HG03469 (cell line): ENCODE data around the gene BDKRB2.

ENCODE experiments used
- ATAC-seq: cut with Tn5 transposase; IDR thresholded peaks from one replicate; pipeline ENCODE4 v1.9.1; 2021; ENCODE audit warnings: mild to moderate bottlenecking, moderate library complexity, moderate number of reproducible peaks; ENCODE audit not compliant: unreplicated experiment

The BDKRB2 gene

DNA sequence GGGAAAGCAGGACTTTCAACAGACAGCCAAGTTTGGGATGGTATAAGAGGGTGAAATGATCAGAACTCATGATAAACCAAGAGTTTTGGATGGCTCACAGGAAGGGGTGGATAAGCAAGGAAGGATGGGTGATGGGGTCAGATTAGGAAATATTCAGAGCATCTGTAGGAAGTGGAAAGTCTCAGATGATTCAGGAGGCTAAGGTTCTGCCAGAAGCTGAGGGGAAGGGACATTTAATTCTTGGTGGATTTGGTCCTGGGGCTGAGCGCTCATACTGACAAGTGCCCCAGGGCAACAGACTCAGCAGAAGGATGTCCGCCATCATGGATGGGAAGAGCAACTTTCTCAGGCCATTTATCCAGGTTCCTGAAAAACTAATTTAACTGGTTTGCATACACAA, 28.4 kb upstream of the BDKRB2 start:
- no peak for ATAC-seq

DNA sequence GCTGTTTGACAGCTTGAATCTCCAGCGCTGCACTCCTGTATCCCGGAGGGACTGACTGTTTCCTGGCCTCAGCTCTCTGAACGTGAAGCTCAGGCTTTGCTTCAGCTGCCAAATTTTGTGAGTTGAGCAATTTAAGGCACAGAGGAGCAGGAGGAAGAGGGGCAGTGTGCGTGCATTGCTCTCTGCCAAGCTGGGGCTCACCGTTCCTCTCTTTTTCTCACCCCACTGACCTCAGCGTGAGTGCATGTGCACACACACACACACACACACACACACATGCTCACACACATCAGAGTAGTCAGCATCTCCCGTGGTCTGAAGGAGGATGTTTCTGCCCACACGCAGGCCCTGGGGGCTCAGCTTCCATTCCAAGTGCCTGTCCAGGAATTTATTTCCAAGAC, 27.8 kb upstream of the BDKRB2 start:
- no peak for ATAC-seq

DNA sequence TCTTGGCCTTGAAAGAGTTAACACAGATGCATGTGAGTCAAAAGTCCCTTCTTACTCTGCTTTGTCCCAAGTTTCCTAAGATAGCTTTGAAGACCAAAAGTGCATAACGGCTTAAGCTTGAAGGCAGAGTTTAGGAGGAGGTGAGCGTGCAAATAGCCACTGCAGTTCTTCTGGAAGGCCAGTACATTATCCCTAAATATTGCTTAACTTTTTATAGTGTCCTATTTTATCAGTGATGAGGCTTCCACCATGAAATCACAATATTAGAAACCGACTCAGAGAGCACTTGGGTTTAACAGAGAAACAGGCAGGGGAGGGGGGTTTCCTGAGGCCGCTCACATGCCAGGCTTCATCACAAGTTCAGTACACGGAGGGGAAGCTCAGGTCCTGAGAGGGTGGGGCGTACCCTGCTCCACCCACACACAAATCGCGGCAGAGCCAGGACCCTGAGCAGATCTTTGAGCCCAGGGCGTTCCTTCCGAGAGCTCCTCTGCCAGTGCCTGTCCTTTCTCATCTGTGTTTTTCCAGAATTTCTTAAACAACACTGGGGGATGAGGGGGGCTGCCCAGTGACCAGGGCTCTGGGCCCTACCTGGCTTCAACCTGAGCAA, 26.8 kb upstream of the BDKRB2 start:
- no peak for ATAC-seq

DNA sequence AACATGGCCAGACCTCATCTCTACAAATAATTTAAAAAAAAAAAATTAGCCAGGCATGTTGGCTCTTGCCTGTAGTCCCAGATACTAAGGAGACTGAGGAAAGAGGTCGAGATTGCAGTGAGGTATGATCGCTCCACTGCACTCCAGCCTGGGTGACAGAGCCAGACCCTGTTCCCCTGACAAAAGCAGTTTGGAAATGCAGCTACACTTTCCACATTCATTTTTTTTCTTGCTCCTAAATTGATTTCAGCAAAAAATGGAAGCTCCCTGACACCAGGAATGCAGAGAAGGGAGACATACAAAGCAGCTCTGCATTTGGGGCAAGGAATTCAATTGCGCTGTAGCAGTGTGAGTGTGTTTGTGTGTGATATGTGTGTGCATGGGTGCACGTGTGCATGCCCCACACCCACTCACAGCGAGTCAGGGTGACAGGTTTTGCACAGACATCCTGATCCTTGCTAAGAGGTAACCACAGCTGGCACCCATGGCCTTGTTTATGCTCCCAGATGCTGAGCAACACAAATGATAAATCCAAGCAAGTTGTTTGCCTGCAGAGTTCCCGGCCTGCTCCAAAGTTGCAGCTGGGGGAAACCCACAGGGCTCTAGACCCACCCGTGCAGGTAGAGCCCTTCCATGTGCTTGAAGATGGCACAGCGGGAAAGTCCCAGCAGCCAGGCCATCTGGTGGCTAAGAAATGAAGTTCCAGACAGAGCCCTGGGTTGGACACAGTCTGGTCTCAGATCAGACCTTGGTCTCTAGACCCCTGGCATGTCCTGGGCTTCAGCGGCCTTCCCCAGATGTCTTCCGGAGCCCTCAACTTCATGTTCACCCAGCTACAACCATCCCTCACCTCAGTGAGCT, 25.9 kb upstream of the BDKRB2 start:
- ATAC-seq, result no peak

DNA sequence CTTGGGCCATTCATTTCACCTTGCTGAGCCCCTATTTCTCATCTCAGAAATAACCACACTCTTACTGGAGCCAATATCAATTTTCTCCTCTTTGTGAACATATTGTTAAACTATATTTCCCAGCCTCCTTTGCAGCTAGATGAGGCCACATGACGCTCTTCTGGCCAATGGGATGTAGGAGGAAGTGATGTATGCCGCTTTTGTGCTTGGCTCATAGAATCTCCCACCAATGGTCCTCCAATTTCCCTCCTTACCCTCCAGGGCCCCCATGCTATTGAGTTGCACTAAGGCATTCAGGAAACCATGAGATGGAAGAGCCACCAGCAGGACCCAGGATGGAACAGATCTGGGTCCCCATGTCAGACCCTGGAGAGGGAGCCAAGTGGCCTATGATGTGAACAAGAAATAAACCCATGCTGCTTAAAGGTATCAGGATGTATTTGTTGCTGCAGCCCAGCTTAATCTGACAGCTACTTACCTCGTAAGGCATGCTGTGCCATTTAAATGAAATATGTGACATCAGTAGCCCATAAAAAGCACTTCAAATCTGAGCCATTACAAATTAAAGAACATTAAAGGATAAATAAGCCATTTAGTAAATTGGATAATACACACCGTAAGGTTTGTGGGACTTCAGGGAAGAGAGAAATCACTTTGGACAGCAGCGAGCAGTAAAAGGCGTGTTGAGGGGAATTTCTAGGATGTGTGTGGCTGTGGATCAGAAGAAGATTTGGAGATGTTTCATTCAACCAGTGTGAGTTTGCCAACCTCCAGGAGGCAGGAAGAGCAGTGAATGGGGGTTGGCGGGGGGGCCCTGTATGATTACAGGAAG, 24.4 kb upstream of the BDKRB2 start:
- no peak for ATAC-seq

DNA sequence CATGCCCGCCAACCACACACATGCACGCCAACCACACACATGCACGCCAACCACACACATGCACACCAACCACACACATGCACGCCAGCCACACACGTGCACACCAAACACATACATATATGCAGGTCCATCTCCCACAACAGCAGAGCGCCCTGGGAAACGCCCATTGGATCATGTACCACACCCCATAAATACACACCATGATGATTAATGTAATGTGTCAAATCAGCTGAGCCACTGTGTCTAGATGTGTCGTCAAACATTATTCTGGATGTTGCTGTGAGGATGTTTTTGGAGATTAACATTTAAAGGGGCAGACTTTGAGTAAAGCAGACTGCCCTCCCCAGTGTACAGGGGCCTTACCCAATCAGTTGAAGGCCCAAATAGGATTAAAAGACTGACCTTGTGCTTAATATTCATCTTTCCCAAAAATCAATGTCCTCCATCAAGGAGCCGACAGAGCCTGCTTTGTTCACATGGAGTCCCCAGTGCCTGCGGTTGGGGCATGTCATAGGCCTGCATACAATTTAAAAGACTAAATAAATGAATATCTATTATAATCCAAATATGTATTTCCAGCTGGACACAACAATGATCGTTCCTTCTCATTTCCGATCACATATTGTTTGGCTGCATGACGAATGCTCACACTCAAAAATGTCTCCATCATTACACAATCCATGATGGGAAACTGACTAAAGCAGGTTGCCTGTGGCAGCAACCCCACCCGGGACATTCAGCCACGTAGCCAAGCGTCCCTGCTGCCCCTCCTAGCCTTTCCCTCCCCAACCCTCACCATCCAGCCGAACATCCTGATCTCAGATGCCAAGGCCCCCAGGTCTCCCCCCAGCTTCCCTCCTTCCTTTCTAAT, 23.2 kb upstream of the BDKRB2 start:
- no peak for ATAC-seq

DNA sequence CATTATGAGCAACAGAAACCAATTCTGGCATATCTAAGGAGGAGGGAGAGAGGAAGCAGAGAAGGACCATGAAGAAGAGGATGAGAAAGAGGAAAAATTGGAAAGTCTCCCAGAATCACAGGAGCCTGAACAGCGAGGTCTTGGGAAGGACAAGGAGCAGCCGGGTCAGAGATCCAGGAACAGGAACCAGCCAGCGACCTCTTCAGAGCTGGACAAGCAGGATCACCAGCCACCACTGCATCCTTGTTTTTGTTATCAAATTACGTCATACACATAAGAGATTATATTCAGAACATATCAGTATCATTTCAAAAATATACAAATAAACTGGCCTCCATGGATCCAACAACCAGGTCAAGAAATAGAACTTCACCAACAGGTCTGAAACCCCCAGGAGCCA, 22.1 kb upstream of the BDKRB2 start:
- no peak for ATAC-seq

DNA sequence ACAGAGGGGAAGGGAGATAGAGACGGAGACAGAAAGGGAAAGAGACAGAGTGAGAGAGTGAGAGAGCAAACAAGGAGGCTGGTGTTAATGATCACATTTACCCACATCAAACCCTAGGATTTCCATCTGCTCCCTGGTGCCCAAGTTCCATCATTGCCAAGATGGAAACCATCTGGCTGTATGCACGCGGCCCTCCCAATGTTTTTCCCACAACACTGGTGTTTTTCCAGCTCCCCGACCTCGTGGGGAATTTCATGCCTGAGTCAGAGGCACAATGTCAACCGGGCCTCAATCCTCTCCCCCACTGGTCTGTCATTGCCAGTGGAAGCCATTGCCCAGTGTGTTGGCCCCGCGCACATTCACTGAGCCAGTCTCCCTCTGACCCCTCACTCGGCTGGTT, 19.9 kb upstream of the BDKRB2 start:
- no peak for ATAC-seq

DNA sequence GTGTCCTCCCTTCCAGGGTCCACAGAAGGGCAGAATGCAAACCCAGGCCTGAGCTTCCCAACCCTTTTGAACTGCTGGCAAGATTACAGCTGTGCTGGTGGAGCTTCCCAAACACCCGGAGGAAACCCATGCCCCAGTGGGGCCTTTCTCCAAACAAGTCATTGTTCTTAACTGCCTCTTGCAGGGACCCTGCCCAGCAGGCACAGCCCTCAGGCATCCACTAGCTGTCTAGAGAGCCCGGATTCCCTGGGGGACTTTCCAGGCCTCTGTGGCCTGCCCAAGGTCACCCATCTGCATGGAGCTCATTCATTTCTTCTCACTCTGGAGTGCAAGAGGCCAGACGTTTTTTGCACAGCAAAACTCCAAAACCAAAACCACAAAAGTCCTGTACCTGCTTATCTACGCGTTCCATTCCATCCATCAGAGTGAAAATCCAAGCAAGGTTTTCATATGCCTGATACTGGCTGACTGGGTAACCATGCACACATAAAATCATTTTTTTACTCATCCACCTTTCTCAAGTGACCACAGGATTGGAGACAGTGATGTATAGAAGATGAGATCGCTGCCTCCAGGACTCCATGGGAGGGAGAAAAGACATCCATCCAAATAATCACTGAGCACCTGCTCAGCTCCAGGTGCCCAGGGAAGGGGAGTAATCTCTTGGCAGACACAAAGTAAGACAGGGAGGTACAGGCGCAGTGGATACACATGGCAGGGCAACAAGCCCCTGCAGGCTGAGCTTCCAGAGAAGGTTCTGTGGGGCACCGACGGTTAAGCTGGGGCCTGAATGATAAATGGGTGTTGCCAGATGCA, 17.2 kb upstream of the BDKRB2 start:
- no peak for ATAC-seq

DNA sequence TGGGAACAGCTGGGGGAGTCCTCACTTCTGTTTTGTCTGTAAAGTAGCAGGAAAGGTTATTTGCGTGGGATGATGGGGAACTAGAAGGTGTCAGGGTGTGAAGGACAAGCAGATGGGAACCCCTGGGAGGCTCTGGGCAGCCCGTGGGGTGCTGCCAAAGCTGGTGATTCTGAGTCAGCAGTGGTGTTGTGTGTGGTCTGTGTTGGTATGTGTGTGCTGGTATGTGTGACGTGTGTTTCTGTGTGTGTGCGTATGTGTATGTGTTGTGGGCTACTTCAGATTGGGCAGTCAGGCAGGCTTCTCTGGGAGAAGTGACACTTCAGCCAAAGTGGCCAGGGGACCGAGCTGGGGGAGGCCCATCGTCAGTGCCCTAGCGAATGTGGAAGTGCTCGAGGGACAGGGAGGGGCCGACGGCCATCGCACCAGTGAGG, 15.3 kb upstream of the BDKRB2 start:
- ATAC-seq, result no peak

DNA sequence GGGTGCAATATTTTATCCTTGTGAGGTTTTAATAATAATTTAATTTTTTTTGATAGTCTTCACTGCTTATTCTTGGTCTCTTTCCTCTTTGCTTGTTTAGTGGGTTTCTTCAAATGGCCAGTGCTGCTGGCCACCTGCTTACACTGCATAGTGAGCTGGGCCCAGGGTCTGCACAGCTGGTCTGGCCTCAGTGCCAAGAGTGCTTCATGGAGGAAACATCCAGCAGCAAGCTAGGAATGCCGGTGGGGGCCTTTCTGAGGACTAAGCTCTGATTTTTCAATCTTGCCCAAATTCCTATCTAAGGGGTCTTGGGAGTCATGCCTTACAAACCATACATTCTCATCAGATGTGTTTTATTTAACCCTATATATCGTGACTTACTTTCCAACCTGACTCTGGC, 13.3 kb upstream of the BDKRB2 start:
- no peak for ATAC-seq

DNA sequence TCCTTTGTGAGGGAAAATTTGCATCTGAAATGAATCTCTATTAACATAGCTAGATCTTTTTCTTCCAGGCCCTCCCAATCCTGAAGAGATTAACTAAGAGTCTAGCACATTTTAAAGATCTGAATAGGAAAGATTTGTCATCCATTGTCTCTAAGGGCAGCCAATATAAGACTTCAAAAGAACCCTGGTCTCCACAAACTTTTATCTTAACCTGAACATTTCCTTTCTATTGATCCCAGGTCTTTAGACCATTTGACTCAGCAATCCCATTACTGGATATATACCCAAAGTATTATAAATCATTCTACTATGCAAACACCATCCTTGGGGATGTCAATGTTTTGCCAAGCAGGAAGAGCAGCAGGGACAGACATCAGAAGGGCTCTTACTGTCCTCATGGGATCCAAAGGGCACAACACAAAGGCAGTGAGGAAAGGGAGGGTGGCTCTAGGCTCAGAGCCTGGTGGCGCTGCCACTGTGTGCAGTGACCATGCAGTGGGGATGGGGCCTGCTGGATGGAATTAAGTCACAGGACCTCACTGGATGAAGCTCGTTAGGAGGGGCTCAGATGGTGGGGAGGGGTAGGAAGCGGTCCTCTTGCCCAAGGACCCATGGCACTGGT, 12.7 kb upstream of the BDKRB2 start:
- ATAC-seq, result no peak

DNA sequence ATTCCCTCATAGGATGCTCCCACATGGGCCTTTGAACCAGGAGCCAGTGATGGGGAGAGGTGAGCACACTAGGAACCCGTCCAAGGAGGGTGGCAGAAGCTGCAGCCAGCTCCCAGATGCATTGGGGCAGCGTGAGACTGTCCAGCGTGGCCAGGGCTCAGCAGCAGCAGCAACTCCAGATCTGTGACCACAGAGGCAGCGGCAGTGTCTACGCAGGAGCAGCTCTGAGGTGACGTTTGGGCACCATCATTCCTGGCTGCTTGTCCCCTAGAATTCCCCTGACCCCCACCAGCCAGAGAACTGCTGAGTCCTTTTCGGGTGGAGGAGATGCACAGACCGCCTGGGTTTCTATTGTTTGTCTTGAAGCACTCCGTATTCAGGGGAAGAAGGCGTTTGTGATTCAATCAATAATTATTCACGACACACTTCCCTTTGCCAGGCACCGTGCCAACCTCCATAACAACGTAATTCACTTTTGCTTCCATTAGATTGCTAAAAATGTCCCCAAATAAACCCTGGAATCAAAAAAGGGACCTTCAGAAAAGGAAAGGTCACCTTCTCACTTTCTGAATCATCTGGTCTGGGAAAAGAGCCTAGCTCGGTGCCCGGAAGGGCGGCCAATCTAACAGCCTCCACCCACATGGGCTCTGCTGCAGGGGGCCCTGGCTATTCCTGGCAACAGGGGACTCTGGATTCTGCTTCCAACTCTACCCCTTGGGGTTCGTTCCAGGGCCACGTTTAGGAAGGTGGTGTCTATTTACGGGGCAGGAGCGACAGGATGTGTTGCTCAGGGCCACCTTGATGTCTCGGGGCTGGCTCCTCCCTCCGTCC, 11.4 kb upstream of the BDKRB2 start:
- no peak for ATAC-seq

DNA sequence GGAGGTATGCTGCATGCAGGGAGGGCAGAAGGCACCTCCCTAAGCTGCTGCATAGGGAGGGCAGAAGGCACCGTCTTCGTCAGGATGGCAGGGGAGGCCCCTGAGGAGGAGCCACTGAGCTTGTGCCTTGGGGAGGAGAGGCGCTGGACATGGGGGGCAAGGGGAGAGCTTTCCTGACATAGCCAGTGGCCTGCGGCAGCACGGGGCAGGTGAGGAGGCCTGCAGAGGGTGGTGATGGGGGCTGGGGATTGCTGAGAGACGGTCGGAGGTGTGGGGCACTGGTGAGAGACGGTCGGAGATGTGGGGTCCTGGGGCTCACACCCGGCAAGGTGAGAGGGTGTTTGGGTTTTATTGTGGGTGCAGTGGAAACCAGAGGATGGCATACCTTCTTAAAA, 10.4 kb upstream of the BDKRB2 start:
- ATAC-seq, result no peak

DNA sequence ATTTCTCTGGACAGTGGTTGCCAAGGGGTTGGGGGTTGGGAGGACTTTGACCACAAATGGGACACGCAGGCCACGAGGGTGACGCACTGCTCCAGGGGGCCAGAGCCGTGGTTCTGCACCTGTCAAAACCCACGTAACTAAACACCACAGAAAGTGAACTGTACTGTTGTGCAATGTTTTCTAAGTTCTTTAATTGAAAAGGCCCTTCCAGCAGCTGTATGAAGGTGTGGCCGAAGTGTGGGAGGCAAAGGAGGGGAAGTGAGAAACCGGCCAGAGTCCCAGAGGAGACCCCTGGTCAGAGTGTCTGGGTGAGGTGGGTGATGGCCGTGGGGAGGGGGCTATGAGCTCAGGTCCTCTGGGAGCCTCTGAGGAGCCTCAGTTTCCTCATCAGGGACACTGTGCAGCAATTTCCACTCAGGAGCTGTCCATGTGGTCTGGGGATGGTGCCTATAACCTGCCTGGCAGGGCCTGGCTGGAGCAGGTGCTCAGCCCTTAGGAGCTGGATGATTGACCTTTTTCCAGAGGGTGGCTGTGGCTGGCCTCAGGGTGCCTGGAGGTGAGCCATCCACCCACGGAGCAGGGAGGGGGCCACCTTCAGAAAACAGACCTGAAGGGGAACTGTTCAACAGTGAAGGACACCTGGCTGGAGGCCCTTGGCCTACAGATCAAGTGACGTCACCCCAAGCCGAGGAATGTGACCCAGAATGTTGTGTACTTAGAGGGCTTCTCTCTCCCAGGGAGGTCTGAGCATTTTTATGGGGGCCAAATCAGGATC, 9.8 kb upstream of the BDKRB2 start:
- ATAC-seq, result no peak

DNA sequence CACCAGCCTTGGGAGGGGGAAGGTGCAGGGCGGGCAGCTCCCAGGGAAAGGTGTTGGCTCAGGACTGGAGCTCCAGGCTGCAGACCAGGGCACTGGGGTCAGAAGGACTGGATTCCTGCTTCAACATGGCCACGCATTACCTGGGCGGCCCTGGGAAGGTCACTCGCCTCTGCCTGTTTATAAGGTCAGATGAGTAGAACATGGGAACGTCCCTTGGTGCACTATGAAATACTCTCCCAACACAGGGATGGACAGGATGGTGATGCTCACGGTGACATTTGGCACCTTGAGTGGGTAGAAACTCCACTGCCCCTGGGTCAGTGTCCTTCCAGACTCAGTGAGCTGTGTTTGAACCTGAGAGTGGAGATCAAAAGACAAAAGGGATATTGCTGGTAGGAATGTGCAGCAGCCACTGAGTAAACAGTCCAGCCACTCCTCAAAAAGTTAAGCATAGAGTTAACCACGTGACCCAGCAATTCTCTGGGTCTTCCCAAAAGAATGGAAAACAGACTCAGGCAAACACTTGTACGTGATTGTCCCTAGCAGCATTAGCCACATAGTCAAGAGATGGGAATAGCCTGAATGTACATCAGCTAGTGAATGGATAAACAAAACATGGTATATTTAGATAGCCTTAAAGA, 9.1 kb upstream of the BDKRB2 start:
- no peak for ATAC-seq

DNA sequence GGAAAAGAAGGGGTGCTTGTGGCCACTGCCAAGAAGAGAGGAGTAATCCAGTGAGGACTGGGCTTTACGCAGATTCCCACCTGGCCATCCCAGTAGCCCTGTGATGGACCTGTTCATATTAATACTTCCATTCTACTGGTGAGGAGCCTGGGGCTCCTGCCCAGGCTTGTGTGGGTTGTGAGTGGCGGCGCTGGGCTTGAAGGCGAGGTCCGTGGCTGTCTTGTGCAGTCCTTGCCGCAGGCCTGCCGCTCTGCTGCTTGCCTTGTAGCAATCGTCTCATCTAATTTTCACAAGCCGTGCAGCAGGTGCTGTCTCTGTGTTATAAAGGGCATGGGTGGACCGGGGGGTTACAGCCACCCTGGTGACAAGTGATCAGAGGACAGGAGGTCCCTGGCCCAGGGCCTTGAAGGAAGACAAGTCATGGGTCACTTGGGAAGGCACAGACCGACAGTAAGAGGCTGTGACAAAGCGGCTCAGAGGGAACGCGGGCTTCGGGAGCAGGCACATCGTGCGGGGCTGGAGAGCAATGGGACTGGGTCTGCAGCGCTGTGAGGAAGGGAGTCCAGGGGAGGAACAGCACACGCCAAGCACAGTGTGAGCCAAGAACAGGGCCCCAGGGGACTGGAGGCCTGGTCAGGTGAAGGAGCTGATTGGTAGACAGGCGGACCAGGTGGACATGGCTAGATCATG, 7.3 kb upstream of the BDKRB2 start:
- no peak for ATAC-seq
